ENCODE data around the gene H1-8. TPM values are rescaled to one million over a fixed set of nuclear protein-coding genes. Genes with fewer than 3 reads are reported as not detected.

The H1-8 gene
- total RNA-seq, 4 donors from 2014 or later, result not detected

DNA sequence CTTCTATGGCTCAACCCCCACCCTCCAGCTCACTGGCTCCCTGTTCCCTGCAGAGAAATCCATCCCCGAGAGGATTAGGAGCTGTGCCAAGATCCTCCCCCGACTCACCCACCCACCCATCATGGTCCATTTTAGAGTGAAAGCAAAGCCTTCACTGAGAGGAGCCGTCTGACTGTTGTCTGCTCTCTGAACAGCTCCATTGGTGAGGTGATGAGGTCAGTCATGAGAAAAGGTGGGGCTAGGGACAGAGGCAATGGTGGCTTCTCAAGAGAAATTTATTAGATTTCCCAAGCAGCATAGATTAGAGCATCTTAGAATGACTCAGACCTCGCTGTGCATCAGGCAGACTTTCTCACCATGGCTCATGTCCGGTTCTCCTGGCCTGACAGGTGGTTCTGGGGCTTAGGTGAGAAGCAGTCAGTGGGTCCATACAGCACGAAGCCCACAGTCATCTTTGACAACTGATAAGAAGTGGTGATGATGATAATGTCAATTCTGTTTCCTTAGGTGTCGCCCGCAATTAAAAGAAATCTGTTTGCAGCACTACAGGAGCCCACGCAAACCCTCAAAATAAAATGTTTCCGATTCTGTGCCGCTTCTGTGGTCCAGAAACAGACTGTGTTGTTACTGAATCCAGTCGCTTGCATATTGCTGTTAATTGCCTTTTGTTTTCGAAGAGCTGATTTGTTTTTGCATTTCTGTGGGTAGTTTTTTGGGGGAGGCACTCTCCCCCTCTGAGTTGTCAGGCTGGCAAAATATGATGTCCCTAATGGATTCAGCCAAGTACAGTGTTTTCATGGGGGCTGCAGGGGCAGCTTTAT is 39.3 kb upstream of the H1-8 start:
- in situ Hi-C loops (cut with MboI; ENCODE audit: low pct_ligation_motif_present in 1 of 4, low pct_unique_long_range_greater_than_20kb in 1 of 4, low sequenced_read_pairs in 3 of 4), result no loop called here
- Histone ChIP-seq H3K4me3 (no peak overlapping the region), H3K36me3 (no peaks in the 10 kb centered on the region), H3K27me3 (no peaks in the 10 kb centered on the region), H3K27ac (no peak overlapping the region), H3K9me3 (no peaks in the 10 kb centered on the region), H3K4me1 (no peaks in the 10 kb centered on the region)
- TF ChIP-seq POLR2A (IDR thresholded peaks at IDR 0.05), result no peak
- TF ChIP-seq POLR2AphosphoS5 (IDR thresholded peaks at IDR 0.05), result no peak
- TF ChIP-seq, protein P1, sequence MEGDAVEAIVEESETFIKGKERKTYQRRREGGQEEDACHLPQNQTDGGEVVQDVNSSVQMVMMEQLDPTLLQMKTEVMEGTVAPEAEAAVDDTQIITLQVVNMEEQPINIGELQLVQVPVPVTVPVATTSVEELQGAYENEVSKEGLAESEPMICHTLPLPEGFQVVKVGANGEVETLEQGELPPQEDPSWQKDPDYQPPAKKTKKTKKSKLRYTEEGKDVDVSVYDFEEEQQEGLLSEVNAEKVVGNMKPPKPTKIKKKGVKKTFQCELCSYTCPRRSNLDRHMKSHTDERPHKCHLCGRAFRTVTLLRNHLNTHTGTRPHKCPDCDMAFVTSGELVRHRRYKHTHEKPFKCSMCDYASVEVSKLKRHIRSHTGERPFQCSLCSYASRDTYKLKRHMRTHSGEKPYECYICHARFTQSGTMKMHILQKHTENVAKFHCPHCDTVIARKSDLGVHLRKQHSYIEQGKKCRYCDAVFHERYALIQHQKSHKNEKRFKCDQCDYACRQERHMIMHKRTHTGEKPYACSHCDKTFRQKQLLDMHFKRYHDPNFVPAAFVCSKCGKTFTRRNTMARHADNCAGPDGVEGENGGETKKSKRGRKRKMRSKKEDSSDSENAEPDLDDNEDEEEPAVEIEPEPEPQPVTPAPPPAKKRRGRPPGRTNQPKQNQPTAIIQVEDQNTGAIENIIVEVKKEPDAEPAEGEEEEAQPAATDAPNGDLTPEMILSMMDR (IDR thresholded peaks at IDR 0.05), result no peak
- TF ChIP-seq EP300 (IDR thresholded peaks at IDR 0.05; ENCODE audit: low read depth), result no peak
- intact Hi-C loops (cut with DNase I; ENCODE audit: low total_unique reads), result no loop called here
- no peak for DNase-seq
- 92 to 97% methylated on average over 5 to 13 of the region's 13 CpGs for WGBS, 2 donors (ENCODE audit: low coverage in 1 of 2)

DNA sequence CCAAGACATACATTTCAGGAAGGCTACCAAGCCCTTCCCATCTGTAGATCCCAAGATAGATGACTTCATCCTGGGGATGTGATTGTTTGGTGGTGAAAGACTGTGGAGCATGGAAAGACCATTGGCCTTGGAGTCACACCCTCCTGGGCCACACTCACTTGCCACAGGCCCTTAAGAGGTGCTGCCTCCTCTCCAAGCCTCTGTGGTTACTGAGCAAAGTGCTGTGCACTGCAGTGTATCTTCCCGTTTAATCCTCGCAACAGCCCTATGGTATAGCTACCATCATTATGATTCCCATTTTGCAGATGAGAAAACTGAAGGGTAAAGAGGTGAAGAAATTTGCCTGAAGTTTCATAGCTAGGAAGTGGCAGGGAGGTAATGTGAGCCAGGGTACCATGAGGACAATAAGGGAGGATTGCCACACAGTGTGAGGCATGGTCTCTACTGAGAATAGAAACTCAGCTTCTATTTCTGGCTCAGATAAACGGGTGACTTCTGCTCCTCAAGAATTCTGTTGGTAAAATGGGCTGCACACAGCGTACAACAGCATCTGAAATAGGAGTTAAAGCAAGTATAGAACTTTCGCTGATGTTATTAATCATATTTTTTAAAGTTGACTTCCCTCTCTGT is 38.4 kb upstream of the H1-8 start:
- TF ChIP-seq EP300 (IDR thresholded peaks at IDR 0.05; ENCODE audit: low read depth) (no peak), POLR2A (IDR thresholded peaks at IDR 0.05) (no peak), POLR2AphosphoS5 (IDR thresholded peaks at IDR 0.05) (no peak)
- TF ChIP-seq, protein P1 (IDR thresholded peaks at IDR 0.05), result no peak

DNA sequence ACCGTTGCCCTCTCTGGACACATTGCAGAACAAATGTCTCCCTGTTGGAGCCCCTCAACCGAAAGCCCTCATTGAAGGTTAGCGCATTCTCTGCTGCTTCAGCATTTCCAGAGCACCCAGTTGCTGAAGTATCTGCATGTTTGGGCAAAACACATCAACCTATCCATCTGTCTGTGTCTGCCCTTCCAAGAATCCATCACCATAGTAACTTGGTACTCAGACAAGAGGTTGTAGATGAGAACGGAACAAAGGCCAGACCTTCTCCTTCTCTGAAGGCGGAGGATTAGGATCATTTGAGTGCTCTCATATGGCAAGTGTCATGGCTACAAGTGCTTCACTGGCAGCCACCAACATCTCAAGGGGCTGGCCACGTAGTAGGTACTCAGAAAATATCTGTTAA is 37.6 kb upstream of the H1-8 start:
- H3K4me1 ChIP-seq, result no peaks in the 10 kb centered on the region
- no peaks in the 10 kb centered on the region for H3K9me3 ChIP-seq
- TF ChIP-seq POLR2A (IDR thresholded peaks at IDR 0.05), result no peak
- no peak for TF ChIP-seq EP300 (IDR thresholded peaks at IDR 0.05; ENCODE audit: low read depth)
- no peak for TF ChIP-seq POLR2AphosphoS5 (IDR thresholded peaks at IDR 0.05)
- TF ChIP-seq, protein P1 (IDR thresholded peaks at IDR 0.05), result no peak
- no peaks in the 10 kb centered on the region for H3K27me3 ChIP-seq
- H3K36me3 ChIP-seq, result no peaks in the 10 kb centered on the region
- in situ Hi-C loops (cut with MboI; ENCODE audit: low pct_ligation_motif_present in 1 of 4, low pct_unique_long_range_greater_than_20kb in 1 of 4, low sequenced_read_pairs in 3 of 4), result no loop called here
- H3K4me3 ChIP-seq, result no peak overlapping the region
- no peak for DNase-seq
- intact Hi-C loops (cut with DNase I; ENCODE audit: low total_unique reads), result no loop called here
- H3K27ac ChIP-seq, result no peak overlapping the region
- WGBS, 2 donors (ENCODE audit: low coverage in 1 of 2), result 91 to 100% methylated on average over 2 to 6 of the region's 6 CpGs

More for the DNA sequence above, 38.4 kb upstream of the H1-8 start:
- Histone ChIP-seq H3K9me3 (no peaks in the 10 kb centered on the region), H3K36me3 (no peaks in the 10 kb centered on the region), H3K27ac (no peak overlapping the region), H3K4me3 (no peak overlapping the region), H3K4me1 (no peaks in the 10 kb centered on the region), H3K27me3 (no peaks in the 10 kb centered on the region)
- in situ Hi-C loops (cut with MboI; ENCODE audit: low pct_ligation_motif_present in 1 of 4, low pct_unique_long_range_greater_than_20kb in 1 of 4, low sequenced_read_pairs in 3 of 4) (no loop called here), intact Hi-C loops (cut with DNase I; ENCODE audit: low total_unique reads) (no loop called here)
- no peak for DNase-seq
- 85 to 97% methylated on average over 4 to 5 of the region's 5 CpGs for WGBS, 2 donors (ENCODE audit: low coverage in 1 of 2)

DNA sequence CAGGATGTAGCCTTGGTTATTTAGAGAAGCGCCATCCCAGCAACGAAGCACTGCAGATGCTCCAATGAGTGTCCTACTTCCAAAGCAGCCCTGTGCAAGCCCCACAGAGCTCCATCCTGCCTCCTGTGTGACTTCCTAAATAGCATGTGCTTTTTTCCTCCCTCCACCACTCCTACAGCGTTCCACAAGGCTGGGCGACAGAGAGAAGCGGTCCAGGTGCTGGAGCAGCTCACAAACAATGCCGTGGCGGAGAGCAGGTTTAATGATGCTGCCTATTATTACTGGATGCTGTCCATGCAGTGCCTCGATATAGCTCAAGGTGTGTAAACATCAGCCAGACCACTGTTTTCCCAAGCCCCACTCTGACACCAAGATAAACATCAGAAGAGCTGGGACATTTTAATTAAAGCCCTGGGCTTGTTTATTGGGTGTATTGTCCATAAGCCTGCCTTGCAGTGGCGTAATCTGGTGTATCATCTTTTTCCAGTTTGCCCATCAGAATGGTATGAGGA is 36.7 kb upstream of the H1-8 start:
- H3K4me1 ChIP-seq, result no peaks in the 10 kb centered on the region
- TF ChIP-seq POLR2AphosphoS5 (IDR thresholded peaks at IDR 0.05), result no peak
- no peaks in the 10 kb centered on the region for H3K9me3 ChIP-seq
- no peaks in the 10 kb centered on the region for H3K36me3 ChIP-seq
- in situ Hi-C loops (cut with MboI; ENCODE audit: low pct_ligation_motif_present in 1 of 4, low pct_unique_long_range_greater_than_20kb in 1 of 4, low sequenced_read_pairs in 3 of 4), result no loop called here
- DNase-seq, result no peak
- H3K27me3 ChIP-seq, result no peaks in the 10 kb centered on the region
- intact Hi-C loops (cut with DNase I; ENCODE audit: low total_unique reads), result no loop called here
- H3K27ac ChIP-seq, result no peak overlapping the region
- WGBS, 2 donors (ENCODE audit: low coverage in 1 of 2), result 92 to 100% methylated on average over 2 to 9 of the region's 9 CpGs
- H3K4me3 ChIP-seq, result no peak overlapping the region

All from transverse colon (tissue), 4 donors.